Transverse colon (tissue), 4 donors: ENCODE data around the gene FKBP1A. TPM values are rescaled to one million over a fixed set of nuclear protein-coding genes. Genes with fewer than 3 reads are reported as not detected.
A peak's percentile ranks its signal among the peaks of the same experiment; 100 is the strongest.

Source experiments
- DNase-seq: peaks from one replicate; pipeline ENCODE4 v3.0.0-alpha.2; 2019
- H3K27ac ChIP-seq, 4 donors: fragments of 200-600 bp; sonication (generic); 2 replicates each; pipeline ENCODE4 v1.5.1; 2016 to 2018; ENCODE audit warnings: inconsistent platforms in 4 of 4
- H3K27me3 ChIP-seq: fragments of 200-600 bp; sonication (generic); 2 replicates; pipeline ENCODE4 v1.5.1; 2017; ENCODE audit warnings: inconsistent platforms
- H3K36me3 ChIP-seq, 4 donors: fragments of 200-600 bp; sonication (generic); 2 replicates each; pipeline ENCODE4 v1.5.1; 2017 to 2019; ENCODE audit warnings: inconsistent platforms in 4 of 4
- H3K4me1 ChIP-seq, 4 donors: fragments of 200-600 bp; sonication (generic); 2 replicates each; pipeline ENCODE4 v1.5.1; 2017 to 2020; ENCODE audit warnings: inconsistent platforms in 4 of 4
- H3K4me3 ChIP-seq, 4 donors: fragments of 200-600 bp; sonication (generic); 1 replicate in 1 of 4; 2 replicates in 3 of 4; pipeline versions ENCODE4 v1.5.1 to v1.6.1; 2017 to 2019; ENCODE audit warnings: inconsistent platforms in 4 of 4
- H3K9me3 ChIP-seq, 2 donors: fragments of 200-600 bp; sonication (generic); 2 replicates each; pipeline ENCODE4 v1.5.1; 2017 to 2019; ENCODE audit warnings: inconsistent platforms in 2 of 2
- CTCF ChIP-seq, 5 experiments: fragments of 200-600 bp in 3 of 5; fragments of 450-650 bp in 2 of 5; sonication (generic) in 3 of 5; IDR thresholded peaks; 1 replicate in 2 of 5; 2 replicates in 3 of 5; pipeline ENCODE4 v1.5.1; 2016 to 2017; ENCODE audit warnings: antibody characterized with exemption in 5 of 5, inconsistent platforms in 3 of 5, mild to moderate bottlenecking in 2 of 5, moderate library complexity in 1 of 5
- EP300 ChIP-seq: sonication (generic); formaldehyde crosslinking; IDR thresholded peaks from one replicate; pipeline ENCODE4 v1.6.1; 2017; ENCODE audit warnings: antibody characterized with exemption, low read depth
- POLR2A ChIP-seq: fragments of 450-650 bp; IDR thresholded peaks from one replicate; pipeline ENCODE4 v1.6.1; 2016; ENCODE audit warnings: antibody characterized with exemption, mild to moderate bottlenecking, moderate library complexity
- POLR2AphosphoS5 ChIP-seq, 3 donors: sonication (generic); formaldehyde crosslinking; IDR thresholded peaks; one replicate each; pipeline ENCODE4 v1.6.1; 2016; ENCODE audit warnings: antibody characterized with exemption in 3 of 3
- WGBS, 2 donors: methylation state at CpG; one replicate each; pipeline ENCODE4 v1.1.5; 2018; ENCODE audit warnings: low coverage in 1 of 2; 5-methylcytosine and 5-hydroxymethylcytosine counted together
- in situ Hi-C, 4 donors: fragments of 200-750 bp; cut with MboI; loops; one replicate each; pipeline versions ENCODE4 v1.15.0 to v1.15.1; 2017; ENCODE audit warnings: low sequenced_read_pairs in 3 of 4, low pct_ligation_motif_present in 1 of 4, low pct_unique_long_range_greater_than_20kb in 1 of 4
- intact Hi-C: fragments of 100-400 bp; cut with DNase I; formaldehyde crosslinking; loops from one replicate; pipeline ENCODE4 v1.15.1; 2023; ENCODE audit warnings: low total_unique reads
- total RNA-seq, 4 donors: library from RNA; depleted of rRNA; stranded (reverse); fragments of >200 nt; gene quantifications; one replicate each; pipeline ENCODE4 v1.1.0, GENCODE V29; 2016

Gene FKBP1A
- total RNA-seq, 4 donors from 2014 or later: 120 to 202 (median 144) TPM

- no peaks in the 10 kb centered on the region for H3K36me3 ChIP-seq
- in situ Hi-C loops: no loop called here
- WGBS, 2 donors: 69 to 85% methylated on average over 5 to 6 of the region's 6 CpGs
- no peak for TF ChIP-seq POLR2AphosphoS5 (IDR thresholded peaks at IDR 0.05)
- no peak for TF ChIP-seq CTCF (IDR thresholded peaks at IDR 0.05)
- no peak for DNase-seq
- H3K27ac ChIP-seq: peak overlapping the region in 2 of 4 donors; percentile 25 to 49
- peaks cover 0 to 9% (median 3%) of the 10 kb centered on the region in 4 donors for H3K4me1 ChIP-seq
- H3K27me3 ChIP-seq: no peaks in the 10 kb centered on the region
- intact Hi-C loops: no loop called here
- peaks cover 0 to 4% of the 10 kb centered on the region in 2 donors for H3K9me3 ChIP-seq
- H3K4me3 ChIP-seq: no peak overlapping the region
Observed at GRCh38 chr20:1423206-1423605, 30.4 kb upstream of the FKBP1A start.

- H3K27me3 ChIP-seq: peaks cover 5% of the 10 kb centered on the region
- H3K4me1 ChIP-seq: peaks cover 0 to 9% (median 1%) of the 10 kb centered on the region in 4 donors
- intact Hi-C loops: no loop called here
- no peak for TF ChIP-seq POLR2A
- H3K27ac ChIP-seq: no peak overlapping the region
- in situ Hi-C loops: no loop called here
- DNase-seq: no peak
- H3K9me3 ChIP-seq: peaks cover 0 to 4% of the 10 kb centered on the region in 2 donors
- 58 to 68% methylated on average over 3 of the region's 3 CpGs for WGBS, 2 donors
- no peaks in the 10 kb centered on the region for H3K36me3 ChIP-seq
- H3K4me3 ChIP-seq: no peak overlapping the region
Observed at GRCh38 chr20:1422753-1423152, 29.9 kb upstream of the FKBP1A start.

- intact Hi-C loops: no loop called here
- TF ChIP-seq POLR2AphosphoS5 (IDR thresholded peaks at IDR 0.05): no peak
- no peak for TF ChIP-seq POLR2A
- no peak for TF ChIP-seq EP300
- TF ChIP-seq CTCF (IDR thresholded peaks at IDR 0.05): no peak
- WGBS, 2 donors: 87 to 100% methylated on average over 4 of the region's 4 CpGs
Observed at GRCh38 chr20:1420066-1420465, 27.2 kb upstream of the FKBP1A start.

GRCh38 chr20:1418350-1418749, 25.5 kb upstream of the FKBP1A start:
- DNase-seq: no peak
- Histone ChIP-seq H3K4me3 (no peak overlapping the region), H3K4me1 (no peaks in the 10 kb centered on the region), H3K9me3 (peaks cover 0 to 4% of the 10 kb centered on the region in 2 donors), H3K27ac (no peak overlapping the region), H3K27me3 (peaks cover 7% of the 10 kb centered on the region), H3K36me3 (no peaks in the 10 kb centered on the region)
- TF ChIP-seq CTCF (IDR thresholded peaks at IDR 0.05): no peak
- TF ChIP-seq EP300: no peak
- no peak for TF ChIP-seq POLR2AphosphoS5 (IDR thresholded peaks at IDR 0.05)
- TF ChIP-seq POLR2A: no peak
- intact Hi-C loops (no loop called here), in situ Hi-C loops (no loop called here)
- 57 to 86% methylated on average over 1 to 3 of the region's 3 CpGs for WGBS, 2 donors

More at GRCh38 chr20:1420066-1420465, 27.2 kb upstream of the FKBP1A start:
- Histone ChIP-seq H3K4me3 (no peak overlapping the region), H3K27ac (no peak overlapping the region), H3K9me3 (peaks cover 0 to 4% of the 10 kb centered on the region in 2 donors), H3K36me3 (no peaks in the 10 kb centered on the region), H3K4me1 (peaks cover 0 to 9% (median 0%) of the 10 kb centered on the region in 4 donors), H3K27me3 (peaks cover 7% of the 10 kb centered on the region)
- in situ Hi-C loops: no loop called here
- DNase-seq: no peak

GRCh38 chr20:1417790-1418189, 24.9 kb upstream of the FKBP1A start:
- Histone ChIP-seq H3K9me3 (peaks cover 0 to 4% of the 10 kb centered on the region in 2 donors), H3K27ac (no peak overlapping the region), H3K4me3 (no peak overlapping the region), H3K27me3 (peaks cover 7% of the 10 kb centered on the region), H3K4me1 (no peaks in the 10 kb centered on the region), H3K36me3 (no peaks in the 10 kb centered on the region)
- no peak for DNase-seq
- in situ Hi-C loops: no loop called here
- intact Hi-C loops: no loop called here
- TF ChIP-seq EP300: no peak
